ENCODE measurements around the gene CD101.
A peak's percentile ranks its signal among the peaks of the same experiment; 100 is the strongest.
"Not testable (repeated sequence)": the region's sequence is repeated elsewhere in the genome, so short reads cannot be mapped to it uniquely, and the experiment has no call there.

Gene CD101

DNA sequence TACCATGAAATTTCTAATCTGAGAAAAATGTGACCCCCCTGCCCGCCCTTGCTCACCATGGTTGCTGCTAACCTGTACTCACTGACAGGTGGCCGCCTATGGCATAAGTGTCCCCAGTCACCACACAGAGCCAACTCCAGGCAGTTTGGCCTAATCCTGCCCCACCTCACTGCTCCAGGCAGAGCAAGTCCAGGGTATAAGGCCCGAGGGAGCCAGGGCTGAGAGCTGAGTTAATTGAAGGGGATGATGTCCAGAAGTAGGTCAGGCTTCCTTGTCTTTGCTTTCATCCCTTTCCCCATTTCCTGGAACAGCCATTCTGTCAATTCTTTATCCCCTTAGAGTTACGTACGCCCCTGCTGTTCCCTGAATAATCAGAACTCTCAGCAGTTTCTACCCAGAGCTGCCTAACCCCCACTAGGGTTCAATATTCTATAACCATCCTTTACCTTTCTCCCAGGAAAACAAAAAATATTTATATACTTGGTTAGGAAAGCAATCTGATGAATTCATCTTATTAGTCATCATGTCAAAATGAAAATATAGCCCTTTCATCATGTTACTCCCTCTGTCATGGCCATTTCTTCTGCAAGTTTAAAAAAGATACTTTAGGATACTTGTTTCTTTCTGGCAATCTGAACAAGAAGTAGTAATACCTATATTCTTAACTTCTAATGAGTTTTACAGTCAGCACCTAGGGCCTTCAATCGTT lies 29.4 kb upstream of the CD101 start:
- TF ChIP-seq, protein P1, sequence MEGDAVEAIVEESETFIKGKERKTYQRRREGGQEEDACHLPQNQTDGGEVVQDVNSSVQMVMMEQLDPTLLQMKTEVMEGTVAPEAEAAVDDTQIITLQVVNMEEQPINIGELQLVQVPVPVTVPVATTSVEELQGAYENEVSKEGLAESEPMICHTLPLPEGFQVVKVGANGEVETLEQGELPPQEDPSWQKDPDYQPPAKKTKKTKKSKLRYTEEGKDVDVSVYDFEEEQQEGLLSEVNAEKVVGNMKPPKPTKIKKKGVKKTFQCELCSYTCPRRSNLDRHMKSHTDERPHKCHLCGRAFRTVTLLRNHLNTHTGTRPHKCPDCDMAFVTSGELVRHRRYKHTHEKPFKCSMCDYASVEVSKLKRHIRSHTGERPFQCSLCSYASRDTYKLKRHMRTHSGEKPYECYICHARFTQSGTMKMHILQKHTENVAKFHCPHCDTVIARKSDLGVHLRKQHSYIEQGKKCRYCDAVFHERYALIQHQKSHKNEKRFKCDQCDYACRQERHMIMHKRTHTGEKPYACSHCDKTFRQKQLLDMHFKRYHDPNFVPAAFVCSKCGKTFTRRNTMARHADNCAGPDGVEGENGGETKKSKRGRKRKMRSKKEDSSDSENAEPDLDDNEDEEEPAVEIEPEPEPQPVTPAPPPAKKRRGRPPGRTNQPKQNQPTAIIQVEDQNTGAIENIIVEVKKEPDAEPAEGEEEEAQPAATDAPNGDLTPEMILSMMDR (IDR thresholded peaks at IDR 0.05; ENCODE audit: insufficient read depth, low read depth, low read length, missing control alignments), result no peak
- no peak for DNase-seq (ENCODE audit: low read depth)

DNA sequence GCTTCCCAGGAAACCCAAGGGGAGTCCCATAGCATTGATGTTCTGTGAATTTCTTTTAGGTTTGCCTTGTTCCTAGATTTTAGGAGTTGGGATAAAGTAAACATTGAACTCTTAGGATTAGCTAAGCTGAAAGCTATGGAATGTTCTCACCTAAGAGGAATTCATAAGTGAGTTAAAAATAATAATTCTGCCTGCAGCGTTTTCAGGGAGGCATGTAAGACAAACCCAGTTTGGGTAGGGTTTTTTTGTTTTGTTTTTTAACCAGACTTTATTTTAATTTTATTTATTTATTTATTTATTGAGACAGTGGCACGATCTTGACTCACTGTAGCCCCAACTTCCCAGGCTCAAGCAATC lies 28.9 kb upstream of the CD101 start:
- no peak for DNase-seq (ENCODE audit: low read depth)

More for the DNA sequence above, 29.4 kb upstream of the CD101 start:
- no peak overlapping the region for H3K4me3 ChIP-seq (ENCODE audit: low read depth, low read length)

DNA sequence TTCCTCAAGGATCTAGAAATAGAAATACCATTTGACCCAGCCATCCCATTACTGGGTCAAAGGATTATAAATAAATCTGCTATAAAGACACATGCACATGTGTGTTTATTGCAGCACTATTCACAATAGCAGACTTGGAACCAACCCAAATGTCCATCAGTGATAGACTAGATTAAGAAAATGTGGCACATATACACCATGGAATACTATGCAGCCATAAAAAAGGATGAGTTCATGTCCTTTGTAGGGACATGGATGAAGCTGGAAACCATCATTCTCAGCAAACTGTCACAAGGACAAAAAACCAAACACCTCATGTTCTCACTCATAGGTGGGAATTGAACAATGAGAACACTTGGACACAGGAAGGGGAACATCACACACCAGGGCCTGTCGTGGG lies 21.3 kb upstream of the CD101 start:
- not testable (repeated sequence) for H3K4me3 ChIP-seq (ENCODE audit: low read depth, low read length); DNase-seq (ENCODE audit: low read depth)

More for the DNA sequence above, 28.9 kb upstream of the CD101 start:
- TF ChIP-seq, protein P1 (IDR thresholded peaks at IDR 0.05; ENCODE audit: insufficient read depth, low read depth, low read length, missing control alignments), result no peak
- no peak overlapping the region for H3K4me3 ChIP-seq (ENCODE audit: low read depth, low read length)

DNA sequence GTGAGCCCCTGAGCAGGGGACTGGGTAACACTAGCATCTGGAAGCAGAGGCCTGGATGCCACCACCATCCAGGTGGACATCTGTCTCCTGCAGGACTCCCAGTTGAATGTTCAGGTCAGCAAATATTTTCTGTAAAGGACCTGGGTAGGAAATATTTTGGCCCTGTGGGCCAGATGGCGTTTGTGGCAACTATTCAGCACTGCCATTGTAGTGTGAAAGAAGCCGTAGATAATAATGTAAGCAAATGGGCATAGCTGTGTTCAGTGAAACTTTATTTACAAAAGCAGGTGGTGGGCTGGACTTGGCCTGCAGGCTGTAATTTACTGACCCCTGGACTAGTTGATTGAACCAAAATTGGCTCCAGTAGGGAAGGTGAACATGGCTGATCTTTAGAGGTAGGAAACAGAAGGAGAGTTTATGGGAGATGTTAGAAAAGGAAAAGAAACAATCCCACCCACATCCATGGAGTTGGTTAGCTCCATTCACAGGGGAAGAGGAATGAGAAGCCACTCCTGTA lies 20.0 kb upstream of the CD101 start:
- no peak for DNase-seq (ENCODE audit: low read depth)
- TF ChIP-seq, protein P1 (IDR thresholded peaks at IDR 0.05; ENCODE audit: insufficient read depth, low read depth, low read length, missing control alignments), result no peak
- H3K4me3 ChIP-seq (ENCODE audit: low read depth, low read length), result no peak overlapping the region

DNA sequence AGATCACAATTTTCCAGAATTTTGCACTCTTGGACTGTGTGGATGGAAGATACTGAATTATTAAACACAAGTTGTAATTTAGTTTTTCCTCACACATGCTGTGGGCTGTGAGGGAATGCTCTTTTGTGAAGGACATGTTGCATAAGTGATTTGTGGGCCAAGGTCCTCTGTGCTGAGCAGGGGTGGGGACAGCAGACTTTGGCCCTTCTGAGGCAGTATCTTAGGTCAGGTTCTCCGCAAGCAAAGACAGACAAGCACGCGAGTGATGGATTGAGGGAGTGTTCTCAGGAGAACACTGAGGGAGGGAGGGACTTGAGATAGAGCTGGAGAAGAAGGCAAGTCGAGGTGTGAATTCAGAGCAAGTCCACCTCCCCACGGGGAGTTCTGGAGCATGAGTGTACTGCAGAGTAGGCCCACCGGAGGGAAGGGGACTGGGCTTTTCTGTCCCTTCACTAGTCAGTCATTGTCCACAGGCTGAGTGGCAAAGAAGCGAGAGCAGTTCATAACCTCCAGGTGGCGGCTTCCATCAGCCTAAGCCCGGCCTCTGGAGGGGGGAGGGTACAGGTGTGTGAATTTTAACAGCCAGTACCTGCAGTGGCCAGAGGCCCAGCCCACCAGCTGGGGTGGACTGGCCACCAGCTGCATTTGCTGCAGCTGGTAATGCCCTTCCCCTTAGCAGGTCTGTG lies 19.1 kb upstream of the CD101 start:
- no peak overlapping the region for H3K4me3 ChIP-seq (ENCODE audit: low read depth, low read length)
- DNase-seq (ENCODE audit: low read depth), result peak; percentile 12
- TF ChIP-seq, protein P1 (IDR thresholded peaks at IDR 0.05; ENCODE audit: insufficient read depth, low read depth, low read length, missing control alignments), result no peak

DNA sequence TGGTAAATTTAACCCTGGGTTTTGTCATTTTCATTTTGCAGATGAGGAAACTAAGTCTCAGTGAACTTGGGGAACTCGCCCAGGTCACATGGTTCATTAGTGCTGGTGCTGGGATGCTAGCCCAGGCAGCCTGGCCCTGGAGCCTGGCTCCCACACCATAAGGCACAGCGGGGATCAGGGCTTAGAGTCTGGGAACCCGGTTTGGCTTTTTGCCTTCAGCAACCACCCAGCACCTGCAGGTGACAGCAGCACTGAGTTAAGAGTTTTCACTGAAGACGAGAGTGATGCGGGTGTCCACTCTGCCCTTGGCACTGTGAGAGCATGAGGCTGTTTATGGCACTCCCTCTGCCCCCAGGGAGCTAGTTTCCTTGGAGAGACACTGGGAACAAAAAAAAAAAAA lies 18.4 kb upstream of the CD101 start:
- DNase-seq (ENCODE audit: low read depth), result no peak
- TF ChIP-seq, protein P1 (IDR thresholded peaks at IDR 0.05; ENCODE audit: insufficient read depth, low read depth, low read length, missing control alignments), result no peak
- H3K4me3 ChIP-seq (ENCODE audit: low read depth, low read length), result no peak overlapping the region

DNA sequence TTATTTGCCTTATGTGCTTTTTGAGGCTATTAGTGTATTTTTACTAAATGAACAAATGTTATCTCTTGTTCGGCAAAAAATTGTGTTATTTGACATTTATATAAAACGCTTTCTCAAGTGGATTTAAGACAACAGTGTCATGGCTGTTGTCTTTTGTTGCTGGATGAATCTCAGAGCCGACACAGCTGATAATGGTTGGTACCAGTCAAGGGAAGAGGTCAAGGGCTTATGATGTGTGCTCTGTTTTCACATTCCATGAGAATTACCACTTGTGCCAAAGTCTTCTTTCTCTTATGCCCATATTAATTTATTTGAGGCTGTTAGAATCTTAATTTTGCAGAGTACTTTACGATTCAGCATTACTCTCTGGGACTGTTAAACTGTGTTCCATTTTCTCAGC lies 17.9 kb upstream of the CD101 start:
- TF ChIP-seq, protein P1 (IDR thresholded peaks at IDR 0.05; ENCODE audit: insufficient read depth, low read depth, low read length, missing control alignments), result no peak
- H3K4me3 ChIP-seq (ENCODE audit: low read depth, low read length), result no peak overlapping the region
- DNase-seq (ENCODE audit: low read depth), result no peak

Measured in GM12865 (cell line).